T-cell (primary cell): Measurements from ENCODE around the gene LRRC25. TPM values are rescaled to one million over a fixed set of nuclear protein-coding genes. Genes with fewer than 3 reads are reported as not detected.
A peak's percentile ranks its signal among the peaks of the same experiment; 100 is the strongest.
"Not testable (repeated sequence)": the region's sequence is repeated elsewhere in the genome, so short reads cannot be mapped to it uniquely, and the experiment has no call there.

Experiments used
- ATAC-seq, 4 experiments: fragments of 200-7000 bp in 3 of 4; fragments of 150-1000 bp in 1 of 4; cut with Tn5 transposase; replicated peaks in 1 of 4; 1 replicate in 3 of 4; 2 replicates in 1 of 4; pipeline ENCODE4 v1.10.0; 2021; ENCODE audit warnings: moderate library complexity in 3 of 4, mild to moderate bottlenecking in 2 of 4, moderate number of reproducible peaks in 1 of 4
- CTCF ChIA-PET, 2 donors: fragments of 300-600 bp; sonication (Branson Sonifier 250); formaldehyde crosslinking; loops; one replicate each; lab custom pipeline; 2022; ENCODE audit warnings: antibody characterized with exemption in 2 of 2; lab: Charles Lee
- POLR2A ChIA-PET, 2 donors: fragments of 300-600 bp; sonication (Branson Sonifier 250); formaldehyde crosslinking; loops; one replicate each; lab custom pipeline; 2022; ENCODE audit warnings: antibody characterized with exemption in 2 of 2; lab: Charles Lee
- DNase-seq, 35 experiments: peaks; one replicate each; pipeline versions ENCODE4 v3.0.0 to v3.0.0-alpha.2; 2013 to 2023
- H3K27ac ChIP-seq: one replicate; pipeline ENCODE4 v1.5.1; 2013; ENCODE audit warnings: low read length
- H3K27me3 ChIP-seq, 2 experiments: replicated peaks in 1 of 2; 1 replicate in 1 of 2; 2 replicates in 1 of 2; pipeline versions ENCODE4 v1.6.1 to v1.7.0; 2013; ENCODE audit warnings: low read length in 1 of 2, mixed read lengths in 1 of 2; ENCODE audit not compliant: control insufficient read depth in 2 of 2, insufficient read depth in 2 of 2; ENCODE audit errors: extremely low read depth in 1 of 2
- H3K36me3 ChIP-seq, 2 donors: 1 replicate in 1 of 2; 2 replicates in 1 of 2; pipeline versions ENCODE4 v1.6.1 to v1.7.0; 2013; ENCODE audit warnings: low read length in 1 of 2; ENCODE audit not compliant: control insufficient read depth in 2 of 2, insufficient read depth in 1 of 2; ENCODE audit errors: extremely low read depth in 1 of 2
- H3K4me1 ChIP-seq, 2 experiments: 1 replicate in 1 of 2; 2 replicates in 1 of 2; pipeline versions ENCODE4 v1.6.1 to v1.7.0; 2013; ENCODE audit warnings: low read length in 2 of 2, mixed read lengths in 1 of 2; ENCODE audit not compliant: insufficient read depth in 2 of 2, control insufficient read depth in 1 of 2; ENCODE audit errors: extremely low read depth in 1 of 2
- H3K4me3 ChIP-seq, 2 donors: 1 replicate in 1 of 2; 2 replicates in 1 of 2; pipeline versions ENCODE4 v1.5.1 to v1.7.0; 2013; ENCODE audit warnings: mild to moderate bottlenecking in 2 of 2, low read length in 1 of 2, moderate library complexity in 1 of 2; ENCODE audit not compliant: control insufficient read depth in 1 of 2; ENCODE audit errors: extremely low read depth in 1 of 2
- H3K9me3 ChIP-seq: 2 replicates; pipeline ENCODE4 v1.7.0; 2013
- H3K27ac Mint-ChIP-seq, 2 donors: one replicate each; pipeline ENCODE4 v1.8.0; 2020 to 2021; ENCODE audit warnings: mild to moderate bottlenecking in 2 of 2, mixed read lengths in 2 of 2
- H3K27me3 Mint-ChIP-seq, 2 donors: one replicate each; pipeline ENCODE4 v1.8.0; 2021 to 2022; ENCODE audit warnings: mixed read lengths in 2 of 2
- H3K36me3 Mint-ChIP-seq: one replicate; pipeline ENCODE4 v1.8.0; 2021; ENCODE audit warnings: mixed read lengths
- H3K4me1 Mint-ChIP-seq, 3 donors: one replicate each; pipeline ENCODE4 v1.8.0; 2020 to 2022; ENCODE audit warnings: mixed read lengths in 3 of 3, mild to moderate bottlenecking in 1 of 3
- H3K4me3 Mint-ChIP-seq, 3 donors: one replicate each; pipeline ENCODE4 v1.8.0; 2020 to 2022; ENCODE audit warnings: mild to moderate bottlenecking in 3 of 3, mixed read lengths in 3 of 3, moderate library complexity in 3 of 3
- H3K9me3 Mint-ChIP-seq, 3 donors: one replicate each; pipeline ENCODE4 v1.8.0; 2020 to 2022; ENCODE audit warnings: mixed read lengths in 3 of 3
- WGBS: methylation state at CpG from one replicate; pipeline ENCODE4 v1.1.5; 2013; ENCODE audit warnings: missing lambda C conversion rate; ENCODE audit not compliant: insufficient coverage; 5-methylcytosine and 5-hydroxymethylcytosine counted together
- total RNA-seq, 35 experiments: library from RNA in 6 of 35; stranded (reverse) in 6 of 35; fragments of 120-200 nt in 1 of 35; gene quantifications; one replicate each; pipeline versions ENCODE4 v1.2.1 to v1.2.4 and lab custom pipeline; 2013 to 2026

The LRRC25 gene
- total RNA-seq, 5 donors from 2014 or later (not counting 1 experiment from before 2014, with no cell fraction given), result 0.16 to 0.33 (median 0.30) TPM; not detected in 2

DNA sequence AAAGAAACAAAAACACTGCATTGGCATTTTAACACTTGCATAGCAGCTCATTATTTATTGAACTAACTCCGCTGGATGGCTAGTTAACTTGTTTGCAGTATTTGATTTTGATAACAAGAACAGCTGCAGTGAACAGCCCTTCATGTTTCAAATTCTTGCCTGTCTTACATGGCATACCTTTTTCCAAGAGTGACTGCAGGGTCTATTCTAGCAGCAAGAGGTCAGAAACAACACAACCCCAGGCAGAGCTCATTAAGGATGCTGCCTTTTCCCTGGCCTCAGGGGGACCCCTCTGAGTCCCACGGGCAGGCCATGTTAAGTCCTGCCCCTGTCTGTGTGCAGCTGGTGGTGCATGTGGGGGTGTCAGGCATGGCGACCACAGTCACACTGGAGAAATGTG, 40.4 kb downstream of the LRRC25 start:
- no peak for ATAC-seq
- WGBS, result 98% methylated on average over 3 of the region's 3 CpGs
- H3K4me1 Mint-ChIP-seq, result peaks cover 0 to 4% (median 0%) of the 10 kb centered on the region in 3 donors
- Histone ChIP-seq H3K4me3 (no peak overlapping the region), H3K27me3 (no peaks in the 10 kb centered on the region), H3K9me3 (no peaks in the 10 kb centered on the region), H3K27ac (no peak overlapping the region), H3K4me1 (no peaks in the 10 kb centered on the region), H3K36me3 (peaks cover 0 to 28% of the 10 kb centered on the region in 2 donors)
- H3K27ac Mint-ChIP-seq, result no peak overlapping the region
- no peaks in the 10 kb centered on the region for H3K27me3 Mint-ChIP-seq
- ChIA-PET POLR2A (no interaction called here), CTCF (interaction anchor here in 1 of 2 donors (0.6 kb wide), 1 partner anchor 285 kb away, joined by 5 read pairs; no protein-coding TSS in a partner anchor)
- no peak overlapping the region for H3K4me3 Mint-ChIP-seq
- no peak for DNase-seq
- no peaks in the 10 kb centered on the region for H3K9me3 Mint-ChIP-seq
- peaks cover 56% of the 10 kb centered on the region for H3K36me3 Mint-ChIP-seq

GRCh38 chr19:18354743-18355142, 42.7 kb downstream of the LRRC25 start:
- H3K27ac ChIP-seq, H3K27ac Mint-ChIP-seq, H3K27me3 Mint-ChIP-seq, ATAC-seq, H3K4me1 ChIP-seq, H3K4me3 Mint-ChIP-seq, POLR2A ChIA-PET, H3K9me3 Mint-ChIP-seq, DNase-seq, H3K9me3 ChIP-seq, H3K4me3 ChIP-seq, H3K27me3 ChIP-seq, H3K4me1 Mint-ChIP-seq: not testable (repeated sequence)
- peaks cover 0 to 25% of the 10 kb centered on the region in 2 donors for H3K36me3 ChIP-seq
- CTCF ChIA-PET, result interaction anchor here in 1 of 2 donors (0.5 kb wide), 1 partner anchor 20 kb away, joined by 3 read pairs; no protein-coding TSS in a partner anchor
- WGBS, result no CpG with 5 or more reads among the region's 7 CpGs
- peaks cover 51% of the 10 kb centered on the region for H3K36me3 Mint-ChIP-seq

- ChIA-PET POLR2A (no interaction called here), CTCF (no interaction called here)
- H3K9me3 Mint-ChIP-seq, result no peaks in the 10 kb centered on the region
- no peaks in the 10 kb centered on the region for H3K27me3 Mint-ChIP-seq
- Histone ChIP-seq H3K4me3 (no peak overlapping the region), H3K27me3 (no peaks in the 10 kb centered on the region), H3K36me3 (peaks cover 0 to 21% of the 10 kb centered on the region in 2 donors), H3K4me1 (no peaks in the 10 kb centered on the region), H3K9me3 (no peaks in the 10 kb centered on the region), H3K27ac (no peak overlapping the region)
- DNase-seq (no peak), ATAC-seq (no peak)
- H3K4me3 Mint-ChIP-seq, result no peak overlapping the region
- H3K36me3 Mint-ChIP-seq, result peaks cover 45% of the 10 kb centered on the region
- 94% methylated on average over 5 of the region's 8 CpGs for WGBS
- peaks cover 0 to 6% (median 0%) of the 10 kb centered on the region in 3 donors for H3K4me1 Mint-ChIP-seq
- no peak overlapping the region for H3K27ac Mint-ChIP-seq
Measured at GRCh38 chr19:18353378-18354005, 43.9 kb downstream of the LRRC25 start.

DNA sequence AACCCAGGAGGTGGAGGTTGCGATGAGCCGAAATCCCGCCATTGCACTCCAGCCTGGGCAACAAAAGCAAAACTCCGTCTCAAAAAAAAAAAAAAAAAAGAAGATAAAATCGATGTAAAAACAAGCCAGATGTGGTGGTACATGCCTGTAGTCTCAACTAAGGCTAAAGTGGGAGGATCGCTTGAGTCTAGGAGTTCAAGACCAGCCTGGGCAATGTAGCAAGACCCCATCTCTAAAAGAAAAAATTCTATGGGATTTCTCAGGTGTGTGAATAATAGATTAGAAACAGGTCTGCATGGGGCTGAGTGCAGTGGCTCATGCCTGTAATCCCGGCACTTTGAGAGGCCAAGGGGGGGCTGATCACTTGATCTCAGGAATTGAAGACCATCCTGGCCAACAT, 45.9 kb downstream of the LRRC25 start:
- Histone ChIP-seq H3K36me3 (peaks cover 0 to 10% of the 10 kb centered on the region in 2 donors), H3K27me3 (no peaks in the 10 kb centered on the region), H3K27ac (no peak overlapping the region), H3K4me1 (no peaks in the 10 kb centered on the region), H3K4me3 (no peak overlapping the region), H3K9me3 (no peaks in the 10 kb centered on the region)
- Mint-ChIP-seq H3K9me3 (no peaks in the 10 kb centered on the region), H3K4me1 (peaks cover 0 to 11% (median 10%) of the 10 kb centered on the region in 3 donors), H3K4me3 (no peak overlapping the region), H3K27me3 (no peaks in the 10 kb centered on the region), H3K27ac (no peak overlapping the region), H3K36me3 (peaks cover 35% of the 10 kb centered on the region)
- POLR2A ChIA-PET, result no interaction called here
- ATAC-seq, result no peak
- DNase-seq, result no peak
- CTCF ChIA-PET, result interaction anchor here in 1 of 2 donors (0.7 kb wide), 1 partner anchor 732 kb away, joined by 4 read pairs; no protein-coding TSS in a partner anchor
- 100% methylated on average over 1 of the region's 7 CpGs for WGBS

- H3K4me1 ChIP-seq, result no peaks in the 10 kb centered on the region
- ChIA-PET POLR2A (no interaction called here), CTCF (no interaction called here)
- DNase-seq, result no peak
- no peak overlapping the region for H3K4me3 Mint-ChIP-seq
- H3K27me3 Mint-ChIP-seq, result no peaks in the 10 kb centered on the region
- no peaks in the 10 kb centered on the region for H3K27me3 ChIP-seq
- 88% methylated on average over 9 of the region's 9 CpGs for WGBS
- no peaks in the 10 kb centered on the region for H3K9me3 ChIP-seq
- H3K4me3 ChIP-seq, result no peak overlapping the region
- peaks cover 35% of the 10 kb centered on the region for H3K36me3 Mint-ChIP-seq
- peaks cover under 1 to 8% of the 10 kb centered on the region in 2 donors for H3K36me3 ChIP-seq
- no peak for ATAC-seq
- no peaks in the 10 kb centered on the region for H3K9me3 Mint-ChIP-seq
- H3K27ac ChIP-seq, result no peak overlapping the region
- no peak overlapping the region for H3K27ac Mint-ChIP-seq
- peaks cover 5 to 16% (median 13%) of the 10 kb centered on the region in 3 donors for H3K4me1 Mint-ChIP-seq
Measured at GRCh38 chr19:18350490-18350889, 46.9 kb downstream of the LRRC25 start.

DNA sequence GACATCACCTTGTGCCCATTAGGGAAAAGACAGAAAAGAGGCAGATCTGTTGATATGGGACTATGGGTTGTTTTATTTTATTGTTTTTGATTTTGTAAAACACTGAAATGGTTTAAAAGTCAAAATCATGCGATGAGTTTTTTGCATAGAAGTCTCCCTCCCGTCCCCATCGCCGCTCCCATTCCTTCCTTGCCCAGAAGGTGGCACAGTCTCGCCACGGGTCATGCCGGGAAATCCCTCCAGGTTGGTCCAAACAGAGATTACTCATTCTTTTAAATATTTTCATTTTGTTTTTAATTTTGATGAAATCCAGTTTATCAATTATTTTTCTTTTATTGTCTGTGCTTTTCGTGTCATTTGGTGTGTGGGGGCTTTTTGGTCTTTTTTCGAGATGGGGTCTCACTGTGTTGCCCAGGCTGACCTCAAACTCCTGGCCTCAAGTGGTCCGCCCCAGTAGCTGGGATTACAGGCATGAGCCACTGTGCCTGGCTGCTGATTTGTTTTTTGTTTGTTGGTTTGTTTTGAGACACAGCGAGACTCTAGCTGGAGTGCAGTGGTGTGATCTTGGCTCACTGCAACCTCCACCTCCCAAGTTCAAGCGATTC, 47.8 kb downstream of the LRRC25 start:
- WGBS, result 100% methylated on average over 1 of the region's 12 CpGs
- H3K9me3 Mint-ChIP-seq, result no peaks in the 10 kb centered on the region
- ChIA-PET POLR2A (no interaction called here), CTCF (no interaction called here)
- no peak overlapping the region for H3K27ac Mint-ChIP-seq
- peaks cover 32% of the 10 kb centered on the region for H3K36me3 Mint-ChIP-seq
- H3K27me3 Mint-ChIP-seq, result no peaks in the 10 kb centered on the region
- ATAC-seq (no peak), DNase-seq (peak in 2 of 35 experiments; percentile 7 to 16)
- peaks cover 5 to 16% (median 13%) of the 10 kb centered on the region in 3 donors for H3K4me1 Mint-ChIP-seq
- Histone ChIP-seq H3K27ac (no peak overlapping the region), H3K9me3 (no peaks in the 10 kb centered on the region), H3K4me3 (no peak overlapping the region), H3K27me3 (no peaks in the 10 kb centered on the region), H3K36me3 (peaks cover 6 to 12% of the 10 kb centered on the region in 2 donors), H3K4me1 (no peaks in the 10 kb centered on the region)
- H3K4me3 Mint-ChIP-seq, result no peak overlapping the region
